ENCODE data around the gene STAT4. TPM values are rescaled to one million over a fixed set of nuclear protein-coding genes. Genes with fewer than 3 reads are reported as not detected.

STAT4 gene
- total RNA-seq, 2 experiments from 2014 or later: 70.8 to 72.2 TPM

DNA sequence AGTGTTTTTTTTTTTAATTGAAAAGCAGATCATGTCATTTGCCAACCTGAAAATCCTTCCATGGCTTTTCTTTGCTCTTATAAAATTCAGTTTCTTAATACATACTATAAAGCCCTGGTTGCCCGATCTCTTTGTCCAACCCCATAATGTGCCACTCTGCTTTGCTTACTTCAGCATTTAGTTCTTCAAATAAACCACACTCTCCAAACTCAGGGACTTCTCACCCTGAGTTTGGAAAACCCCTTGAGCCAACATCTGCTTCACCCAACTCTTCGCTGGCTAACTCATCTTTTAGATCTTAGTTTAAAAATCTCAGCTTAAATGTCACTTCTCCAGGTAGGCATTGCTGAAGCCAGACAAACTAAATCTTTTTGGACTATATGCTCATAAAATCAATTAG lies 135.6 kb downstream of the STAT4 start:
- Mint-ChIP-seq H3K4me1 (ENCODE audit: low read depth) (peaks cover 33% of the 10 kb centered on the region), H3K4me3 (no peak overlapping the region), H3K27ac (no peak overlapping the region), H3K9me3 (peaks cover 12% of the 10 kb centered on the region), H3K36me3 (ENCODE audit: low read depth) (peaks cover 9% of the 10 kb centered on the region), H3K27me3 (no peaks in the 10 kb centered on the region)
- TF ChIP-seq, protein P1, sequence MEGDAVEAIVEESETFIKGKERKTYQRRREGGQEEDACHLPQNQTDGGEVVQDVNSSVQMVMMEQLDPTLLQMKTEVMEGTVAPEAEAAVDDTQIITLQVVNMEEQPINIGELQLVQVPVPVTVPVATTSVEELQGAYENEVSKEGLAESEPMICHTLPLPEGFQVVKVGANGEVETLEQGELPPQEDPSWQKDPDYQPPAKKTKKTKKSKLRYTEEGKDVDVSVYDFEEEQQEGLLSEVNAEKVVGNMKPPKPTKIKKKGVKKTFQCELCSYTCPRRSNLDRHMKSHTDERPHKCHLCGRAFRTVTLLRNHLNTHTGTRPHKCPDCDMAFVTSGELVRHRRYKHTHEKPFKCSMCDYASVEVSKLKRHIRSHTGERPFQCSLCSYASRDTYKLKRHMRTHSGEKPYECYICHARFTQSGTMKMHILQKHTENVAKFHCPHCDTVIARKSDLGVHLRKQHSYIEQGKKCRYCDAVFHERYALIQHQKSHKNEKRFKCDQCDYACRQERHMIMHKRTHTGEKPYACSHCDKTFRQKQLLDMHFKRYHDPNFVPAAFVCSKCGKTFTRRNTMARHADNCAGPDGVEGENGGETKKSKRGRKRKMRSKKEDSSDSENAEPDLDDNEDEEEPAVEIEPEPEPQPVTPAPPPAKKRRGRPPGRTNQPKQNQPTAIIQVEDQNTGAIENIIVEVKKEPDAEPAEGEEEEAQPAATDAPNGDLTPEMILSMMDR (IDR thresholded peaks at IDR 0.05): no peak
- intact Hi-C loops (cut with micrococcal nuclease): loop anchor here (2.0 kb wide), 1 partner anchor 50 kb away; no protein-coding TSS in a partner anchor
- ATAC-seq (no peak), DNase-seq (no peak)
- POLR2A ChIA-PET: interaction anchor here (0.7 to 7.9 kb wide), 10 partner anchors 11 to 662 kb away, joined by 3 to 178 read pairs (median 6); partner anchors contain the start of genes GLS and STAT4
- CTCF ChIA-PET: interaction anchor here (1.1 to 2.0 kb wide), 3 partner anchors 13 to 140 kb away, joined by 3 to 6 read pairs (median 4); no protein-coding TSS in a partner anchor

- no peaks in the 10 kb centered on the region for H3K27me3 Mint-ChIP-seq
- H3K4me3 Mint-ChIP-seq: no peak overlapping the region
- peaks cover 37% of the 10 kb centered on the region for H3K4me1 Mint-ChIP-seq (ENCODE audit: low read depth)
- DNase-seq: no peak
- TF ChIP-seq, protein P1 (IDR thresholded peaks at IDR 0.05): no peak
- ChIA-PET POLR2A (interaction anchor here (0.8 to 7.9 kb wide), 16 partner anchors 12 to 663 kb away, joined by 3 to 178 read pairs (median 4); partner anchors contain the start of genes GLS and STAT4), CTCF (interaction anchor here (0.9 to 2.0 kb wide), 5 partner anchors 10 to 203 kb away, joined by 3 to 6 read pairs (median 3); no protein-coding TSS in a partner anchor)
- peak; percentile 7 for ATAC-seq
- no peak overlapping the region for H3K27ac Mint-ChIP-seq
- H3K9me3 Mint-ChIP-seq: peaks cover 12% of the 10 kb centered on the region
- peaks cover 15% of the 10 kb centered on the region for H3K36me3 Mint-ChIP-seq (ENCODE audit: low read depth)
- intact Hi-C loops (cut with micrococcal nuclease): loop anchor here (2.0 to 5.0 kb wide), 2 partner anchors 50 to 132 kb away; partner anchors contain the start of gene GLS
Observed at GRCh38 chr2:191014653-191015020, 136.2 kb downstream of the STAT4 start.

DNA sequence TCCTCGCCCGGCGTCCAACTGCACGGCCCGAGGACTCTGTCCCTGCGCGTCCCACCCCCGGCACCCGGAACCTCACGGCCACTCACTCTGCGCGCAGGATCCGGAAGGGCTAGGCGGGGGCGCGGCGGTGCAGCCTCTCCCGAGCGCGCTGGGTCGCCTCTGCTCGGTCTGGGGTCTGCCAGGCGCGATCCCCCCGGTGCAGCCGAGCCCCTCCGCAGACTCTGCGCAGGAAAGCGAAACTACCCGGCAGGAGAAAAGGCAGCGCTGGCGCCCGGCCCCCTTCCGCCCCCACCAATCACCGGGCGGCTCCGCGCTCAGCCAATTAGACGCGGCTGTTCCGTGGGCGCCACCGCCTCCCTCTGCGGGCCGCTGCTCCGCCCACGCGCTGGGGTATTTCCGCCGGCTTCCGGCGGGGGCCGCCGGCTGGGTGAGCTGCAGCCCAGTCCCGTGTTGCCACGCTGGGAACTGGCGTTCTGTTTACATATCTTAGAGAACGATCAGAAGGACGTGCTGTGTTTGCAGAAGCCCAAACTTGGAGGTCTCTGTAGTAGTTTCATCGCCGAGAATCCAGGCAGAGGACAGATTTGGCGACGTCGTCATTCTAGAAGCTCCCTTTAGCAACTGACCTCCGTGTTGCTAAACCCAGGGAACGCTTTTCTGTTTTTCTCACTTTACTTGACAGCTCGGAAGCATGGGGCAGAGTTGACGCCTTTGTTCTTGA lies 136.7 kb downstream of the STAT4 start, which contains the start of gene STAT1:
TSS of gene STAT1 (minus strand) at position 240 of the 721 bp plus-strand sequence. CDS start 4,168 bp downstream, outside the sequence.
- peaks cover 36% of the 10 kb centered on the region for H3K4me1 Mint-ChIP-seq (ENCODE audit: low read depth)
- TF ChIP-seq, protein P1 (IDR thresholded peaks at IDR 0.05): no peak

DNA sequence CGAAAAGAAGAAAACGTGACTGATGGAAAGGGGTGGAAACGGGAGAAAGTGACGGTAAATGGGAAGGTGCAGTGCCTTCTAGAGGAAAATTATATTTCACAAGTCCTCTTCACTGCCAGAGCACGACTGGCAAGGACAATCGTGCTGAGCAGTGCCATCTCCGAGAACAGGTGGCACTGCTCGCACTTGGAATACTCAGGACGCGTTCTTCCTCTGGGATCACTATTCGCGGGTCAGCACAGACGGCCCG lies 137.2 kb downstream of the STAT4 start:
- DNase-seq: no peak
- Mint-ChIP-seq H3K9me3 (peaks cover 12% of the 10 kb centered on the region), H3K36me3 (ENCODE audit: low read depth) (peaks cover 24% of the 10 kb centered on the region), H3K4me3 (no peak overlapping the region), H3K27me3 (no peaks in the 10 kb centered on the region), H3K27ac (no peak overlapping the region), H3K4me1 (ENCODE audit: low read depth) (peaks cover 35% of the 10 kb centered on the region)
- CTCF ChIA-PET: interaction anchor here (0.5 to 1.1 kb wide), 2 partner anchors 30 to 110 kb away, joined by 3 read pairs; no protein-coding TSS in a partner anchor
- POLR2A ChIA-PET: interaction anchor here (0.8 to 7.9 kb wide), 11 partner anchors 13 to 136 kb away, joined by 3 to 178 read pairs (median 8); partner anchors contain the start of genes GLS and STAT4
- TF ChIP-seq, protein P1 (IDR thresholded peaks at IDR 0.05): no peak
- intact Hi-C loops (cut with micrococcal nuclease): loop anchor here (1.0 to 5.0 kb wide), 2 partner anchors 9 to 131 kb away; partner anchors contain the start of gene GLS
- ATAC-seq: no peak

More for the DNA sequence above, 136.7 kb downstream of the STAT4 start, which contains the start of gene STAT1:
- CTCF ChIA-PET: interaction anchor here (0.5 to 2.0 kb wide), 5 partner anchors 11 to 204 kb away, joined by 3 to 6 read pairs (median 3); no protein-coding TSS in a partner anchor
- no peaks in the 10 kb centered on the region for H3K27me3 Mint-ChIP-seq
- DNase-seq: peak; percentile 95
- H3K36me3 Mint-ChIP-seq (ENCODE audit: low read depth): peaks cover 20% of the 10 kb centered on the region
- POLR2A ChIA-PET: interaction anchor here (0.8 to 7.9 kb wide), 21 partner anchors 12 to 664 kb away, joined by 3 to 178 read pairs (median 3); partner anchors contain the start of genes GLS and STAT4
- intact Hi-C loops (cut with micrococcal nuclease): loop anchor here (1.0 to 5.0 kb wide), 3 partner anchors 8 to 132 kb away; partner anchors contain the start of gene GLS
- no peak within 1 kb of the TSS for H3K27ac Mint-ChIP-seq
- H3K9me3 Mint-ChIP-seq: peaks cover 12% of the 10 kb centered on the region
- ATAC-seq: peak; percentile 84
- no peak within 1 kb of the TSS for H3K4me3 Mint-ChIP-seq

All from activated CD8-positive, alpha-beta T cell treated with anti-CD3 and anti-CD28 coated beads for 36 hours (primary cell).